ENCODE data around the gene IL3. TPM values are rescaled to one million over a fixed set of nuclear protein-coding genes. Genes with fewer than 3 reads are reported as not detected.

IL3 gene
- total RNA-seq, 1 donor from 2014 or later, result not detected

- Mint-ChIP-seq H3K4me1 (ENCODE audit: unreplicated experiment) (no peaks in the 10 kb centered on the region), H3K27ac (ENCODE audit: unreplicated experiment) (no peak overlapping the region), H3K4me3 (ENCODE audit: unreplicated experiment) (no peak overlapping the region), H3K36me3 (ENCODE audit: low read depth, unreplicated experiment) (no peaks in the 10 kb centered on the region), H3K9me3 (ENCODE audit: unreplicated experiment) (no peaks in the 10 kb centered on the region), H3K27me3 (ENCODE audit: unreplicated experiment) (peaks cover 15% of the 10 kb centered on the region)
- DNase-seq (ENCODE audit: low spot score), result peak; percentile 1
- no peak for TF ChIP-seq CTCF (IDR thresholded peaks at IDR 0.05; ENCODE audit: unreplicated experiment)
Observed at GRCh38 chr5:132055808-132056609, 4.4 kb upstream of the IL3 start.

GRCh38 chr5:132056610-132057497 is 3.6 kb upstream of the IL3 start:
- no peaks in the 10 kb centered on the region for H3K4me1 Mint-ChIP-seq (ENCODE audit: unreplicated experiment)
- H3K36me3 Mint-ChIP-seq (ENCODE audit: low read depth, unreplicated experiment), result no peaks in the 10 kb centered on the region
- H3K4me3 Mint-ChIP-seq (ENCODE audit: unreplicated experiment), result no peak overlapping the region

GRCh38 chr5:132057498-132058255 is 2.8 kb upstream of the IL3 start:
- no peak overlapping the region for H3K4me3 Mint-ChIP-seq (ENCODE audit: unreplicated experiment)
- no peaks in the 10 kb centered on the region for H3K4me1 Mint-ChIP-seq (ENCODE audit: unreplicated experiment)
- peak overlapping the region; percentile 36 for H3K27ac Mint-ChIP-seq (ENCODE audit: unreplicated experiment)
- no peak for TF ChIP-seq CTCF (IDR thresholded peaks at IDR 0.05; ENCODE audit: unreplicated experiment)
- DNase-seq (ENCODE audit: low spot score), result no peak
- no peaks in the 10 kb centered on the region for H3K36me3 Mint-ChIP-seq (ENCODE audit: low read depth, unreplicated experiment)
- peaks cover 15% of the 10 kb centered on the region for H3K27me3 Mint-ChIP-seq (ENCODE audit: unreplicated experiment)
- no peaks in the 10 kb centered on the region for H3K9me3 Mint-ChIP-seq (ENCODE audit: unreplicated experiment)

More at GRCh38 chr5:132056610-132057497, 3.6 kb upstream of the IL3 start:
- TF ChIP-seq CTCF (IDR thresholded peaks at IDR 0.05; ENCODE audit: unreplicated experiment), result no peak
- Mint-ChIP-seq H3K27ac (ENCODE audit: unreplicated experiment) (no peak overlapping the region), H3K9me3 (ENCODE audit: unreplicated experiment) (no peaks in the 10 kb centered on the region), H3K27me3 (ENCODE audit: unreplicated experiment) (peaks cover 15% of the 10 kb centered on the region)
- DNase-seq (ENCODE audit: low spot score), result peak; percentile 2

- Mint-ChIP-seq H3K27ac (ENCODE audit: unreplicated experiment) (no peak overlapping the region), H3K4me3 (ENCODE audit: unreplicated experiment) (no peak overlapping the region), H3K27me3 (ENCODE audit: unreplicated experiment) (peaks cover 11% of the 10 kb centered on the region), H3K36me3 (ENCODE audit: low read depth, unreplicated experiment) (no peaks in the 10 kb centered on the region), H3K9me3 (ENCODE audit: unreplicated experiment) (no peaks in the 10 kb centered on the region), H3K4me1 (ENCODE audit: unreplicated experiment) (no peaks in the 10 kb centered on the region)
- no peak for DNase-seq (ENCODE audit: low spot score)
- no peak for TF ChIP-seq CTCF (IDR thresholded peaks at IDR 0.05; ENCODE audit: unreplicated experiment)
Observed at GRCh38 chr5:132058646-132059042, 1.8 kb upstream of the IL3 start.
